ENCODE measurements around the gene DYNLL1. TPM values are rescaled to one million over a fixed set of nuclear protein-coding genes. Genes with fewer than 3 reads are reported as not detected.

Gene DYNLL1
- total and polyA plus RNA-seq, 2 of the 4 experiments (the other 2 are of a cell fraction) = 663 to 696 TPM

- TF ChIP-seq BHLHE40 (IDR thresholded peaks at IDR 0.05; ENCODE audit: low read depth, low read length) = no peak
Observed at GRCh38 chr12:120473807-120474615, 21.9 kb upstream of the DYNLL1 start (continued).

- H4K8ac ChIP-seq (ENCODE audit: low read depth in 2 of 2, low read length in 2 of 2) = peak overlapping the region; percentile 12 to 69
- peaks cover 19 to 46% of the 10 kb centered on the region in 2 experiments for H3K79me1 ChIP-seq (ENCODE audit: low read depth in 1 of 2, low read length in 2 of 2)
- dilution Hi-C loops (cut with HindIII; ENCODE audit: low sequenced_read_pairs, unreplicated experiment) = no loop called here
- no peak overlapping the region for H3K56ac ChIP-seq (ENCODE audit: extremely low read depth, insufficient read depth, low read length)
- TF ChIP-seq RCOR1 (IDR thresholded peaks at IDR 0.05; ENCODE audit: insufficient replicate concordance, low read length) (peak; percentile 19), FOS (IDR thresholded peaks at IDR 0.05; ENCODE audit: low read depth, low read length) (peak; percentile 43; the same call in 1 of the 2 replicates), CHD1 (IDR thresholded peaks at IDR 0.05; ENCODE audit: low read depth, low read length) (no peak), BHLHE40 (IDR thresholded peaks at IDR 0.05; ENCODE audit: low read depth, low read length) (peak; percentile 47; the same call in 1 of the 2 replicates)
- peak overlapping the region; percentile 29; the same call in 1 of the 2 replicates for H3K4ac ChIP-seq (ENCODE audit: low read depth, low read length)
- no peak overlapping the region for H3K23ac ChIP-seq (ENCODE audit: low read depth, low read length)
- H3K4me2 ChIP-seq (ENCODE audit: low read depth, low read length) = peak overlapping the region; percentile 51; the same call in 1 of the 2 replicates
- 0 out of 2 replicates have a peak overlapping the region, but pooled peaks have one; percentile 6 for H2AK5ac ChIP-seq (ENCODE audit: low read depth, low read length)
- in situ Hi-C loops (cut with MboI; ENCODE audit: low sequenced_read_pairs) = no loop called here
- CTCF ChIA-PET = no interaction called here
- intact Hi-C loops (cut with micrococcal nuclease) = loop anchor here (2.0 kb wide), 1 partner anchor 20 kb away; no protein-coding TSS in a partner anchor
- WGBS, 2 experiments (ENCODE audit: extremely low coverage in 2 of 2, insufficient read length in 1 of 2) = no CpG with 5 or more reads among the region's 2 CpGs
- no peaks in the 10 kb centered on the region for H4K20me1 ChIP-seq (ENCODE audit: insufficient read depth, low read length)
- H2BK15ac ChIP-seq (ENCODE audit: low read depth, low read length) = peak overlapping the region; percentile 16; the same call in 1 of the 3 replicates
- peak overlapping the region; percentile 19; the same call in 1 of the 2 replicates for H2BK120ac ChIP-seq (ENCODE audit: low read depth, low read length)
- H3K4me1 ChIP-seq (ENCODE audit: control insufficient read depth, insufficient read depth, low read length) = peaks cover 4% of the 10 kb centered on the region
- peaks cover 4% of the 10 kb centered on the region; the same call in 1 of the 2 replicates for H3K9me1 ChIP-seq (ENCODE audit: insufficient read depth, low read length)
- POLR2A ChIA-PET (ENCODE audit: unreplicated experiment) = no interaction called here
- peak overlapping the region; percentile 38; the same call in 1 of the 2 replicates for H3K18ac ChIP-seq (ENCODE audit: low read depth, low read length)
- peak overlapping the region; percentile 77; the same call in 1 of the 2 replicates for H4K5ac ChIP-seq (ENCODE audit: low read depth, low read length)
- ATAC-seq (ENCODE audit: low read depth) = peak; percentile 32
- H3K27ac ChIP-seq (ENCODE audit: insufficient read depth, low read length) = no peak overlapping the region
- peak overlapping the region; percentile 60; the same call in 1 of the 2 replicates for H4K91ac ChIP-seq (ENCODE audit: insufficient read depth, low read depth, low read length)
- H2BK5ac ChIP-seq (ENCODE audit: low read depth, low read length, poor library complexity, severe bottlenecking) = peak overlapping the region; percentile 90
- peak overlapping the region; percentile 2; the same call in 1 of the 2 replicates for H2BK20ac ChIP-seq (ENCODE audit: low read depth, low read length)
- H3K27me3 ChIP-seq (ENCODE audit: control insufficient read depth, insufficient read depth, low read length) = no peaks in the 10 kb centered on the region
- H3K4me3 ChIP-seq (ENCODE audit: insufficient read depth, low read depth, low read length) = no peak overlapping the region
- H3K9ac ChIP-seq (ENCODE audit: low read depth, low read length) = peak overlapping the region; percentile 27; the same call in 1 of the 2 replicates
- no peak overlapping the region for H2AK9ac ChIP-seq (replicated peaks; ENCODE audit: low read depth, low read length, poor library complexity)
- H3K9me3 ChIP-seq (ENCODE audit: control insufficient read depth, insufficient read depth, low read length) = no peaks in the 10 kb centered on the region
- peak; percentile 80 for DNase-seq
- peak overlapping the region; percentile 83; the same call in 1 of the 2 replicates for H3K14ac ChIP-seq (replicated peaks; ENCODE audit: low read depth, low read length)
- no peak overlapping the region for H2AFZ ChIP-seq (replicated peaks; ENCODE audit: low read length, poor library complexity)
- BruUV-seq (replicated peaks) = no TSS peak
- no peaks in the 10 kb centered on the region for H3K36me3 ChIP-seq (ENCODE audit: control insufficient read depth, insufficient read depth, low read length)
Observed at GRCh38 chr12:120474616-120474960, 21.3 kb upstream of the DYNLL1 start.

Measured in IMR-90 (cell line).